ENCODE results near the gene SLCO2A1.

Gene SLCO2A1

DNA sequence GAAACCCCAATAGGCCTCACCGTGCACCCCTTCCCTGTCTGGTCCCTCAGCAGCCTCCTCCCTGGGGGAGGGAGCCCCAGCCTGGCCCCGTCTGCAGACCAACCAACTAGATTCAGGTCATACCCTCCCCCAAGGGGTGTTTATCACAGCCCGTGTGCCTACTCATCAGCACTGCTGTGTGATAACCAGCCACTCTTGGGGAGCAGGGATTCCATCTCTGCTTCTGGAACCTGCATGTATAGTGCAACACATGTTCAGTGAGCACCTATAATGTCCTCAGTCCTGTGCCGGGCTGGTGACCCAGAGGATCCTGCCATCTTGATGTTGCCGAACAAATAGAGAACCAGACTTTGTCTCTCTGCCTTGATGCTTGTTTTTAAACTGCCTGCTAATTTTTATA lies 6.6 kb upstream of the SLCO2A1 start:
- Histone ChIP-seq H3K36me3 (ENCODE audit: control insufficient read depth in 2 of 2, insufficient read depth in 2 of 2, low read length in 2 of 2) (no peaks in the 10 kb centered on the region), H3K27ac (ENCODE audit: low read depth in 2 of 2, low read length in 2 of 2) (no peak overlapping the region)

DNA sequence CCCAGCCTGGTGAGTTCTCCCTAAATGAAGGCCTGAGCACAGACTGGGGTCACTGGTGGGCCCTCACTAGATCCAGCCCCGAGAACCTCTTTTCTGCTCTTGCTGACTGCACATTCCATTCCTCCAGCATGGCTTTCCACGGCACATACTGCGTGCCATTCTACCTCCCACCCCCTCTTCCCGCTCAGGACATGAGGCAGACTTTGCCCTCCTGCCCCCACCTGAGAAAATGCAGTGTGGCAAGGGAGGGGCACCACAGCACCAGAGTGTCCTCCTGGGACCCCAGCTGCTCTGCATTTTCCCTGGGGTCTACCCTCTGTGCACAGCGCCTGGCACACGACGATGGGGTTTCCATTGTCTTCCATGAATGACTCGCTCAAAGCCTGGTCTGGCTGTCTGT lies 6.1 kb upstream of the SLCO2A1 start:
- Histone ChIP-seq H3K4me1 (ENCODE audit: control insufficient read depth in 2 of 2, insufficient read depth in 2 of 2, low read length in 2 of 2) (peaks cover 12 to 34% of the 10 kb centered on the region in 2 donors), H3K27ac (ENCODE audit: low read depth in 2 of 2, low read length in 2 of 2) (no peak overlapping the region), H3K9me3 (ENCODE audit: control insufficient read depth in 2 of 2, low read length in 2 of 2) (no peaks in the 10 kb centered on the region), H3K36me3 (ENCODE audit: control insufficient read depth in 2 of 2, insufficient read depth in 2 of 2, low read length in 2 of 2) (no peaks in the 10 kb centered on the region), H3K27me3 (ENCODE audit: control insufficient read depth in 2 of 2, insufficient read depth in 2 of 2, low read length in 2 of 2) (peaks cover 4% of the 10 kb centered on the region in 2 donors), H3K9ac (ENCODE audit: low read depth in 1 of 2, low read length in 2 of 2) (no peak overlapping the region), H3K4me3 (ENCODE audit: low read length in 2 of 2) (no peak overlapping the region)

More for the DNA sequence above, 6.6 kb upstream of the SLCO2A1 start:
- H3K9me3 ChIP-seq (ENCODE audit: control insufficient read depth in 2 of 2, low read length in 2 of 2): no peaks in the 10 kb centered on the region
- H3K27me3 ChIP-seq (ENCODE audit: control insufficient read depth in 2 of 2, insufficient read depth in 2 of 2, low read length in 2 of 2): peaks cover 2 to 3% of the 10 kb centered on the region in 2 donors
- H3K4me1 ChIP-seq (ENCODE audit: control insufficient read depth in 2 of 2, insufficient read depth in 2 of 2, low read length in 2 of 2): peaks cover 12 to 34% of the 10 kb centered on the region in 2 donors
- no peak overlapping the region for H3K4me3 ChIP-seq (ENCODE audit: low read length in 2 of 2)
- no peak overlapping the region for H3K9ac ChIP-seq (ENCODE audit: low read depth in 1 of 2, low read length in 2 of 2)

- H3K36me3 ChIP-seq (ENCODE audit: control insufficient read depth in 2 of 2, insufficient read depth in 2 of 2, low read length in 2 of 2): no peaks in the 10 kb centered on the region
- H3K9ac ChIP-seq (ENCODE audit: low read depth in 1 of 2, low read length in 2 of 2): no peak overlapping the region
- H3K27me3 ChIP-seq (ENCODE audit: control insufficient read depth in 2 of 2, insufficient read depth in 2 of 2, low read length in 2 of 2): peaks cover 6 to 10% of the 10 kb centered on the region in 2 donors
- H3K4me1 ChIP-seq (ENCODE audit: control insufficient read depth in 2 of 2, insufficient read depth in 2 of 2, low read length in 2 of 2): peaks cover 10 to 21% of the 10 kb centered on the region in 2 donors
- no peak overlapping the region for H3K27ac ChIP-seq (ENCODE audit: low read depth in 2 of 2, low read length in 2 of 2)
- H3K9me3 ChIP-seq (ENCODE audit: control insufficient read depth in 2 of 2, low read length in 2 of 2): no peaks in the 10 kb centered on the region
- H3K4me3 ChIP-seq (ENCODE audit: low read length in 2 of 2): no peak overlapping the region
Observed at GRCh38 chr3:134034005-134034785, 4.5 kb upstream of the SLCO2A1 start.

- no peak overlapping the region for H3K9ac ChIP-seq (ENCODE audit: low read depth in 1 of 2, low read length in 2 of 2)
- no peaks in the 10 kb centered on the region for H3K9me3 ChIP-seq (ENCODE audit: control insufficient read depth in 2 of 2, low read length in 2 of 2)
- peaks cover 13 to 17% of the 10 kb centered on the region in 2 donors for H3K27me3 ChIP-seq (ENCODE audit: control insufficient read depth in 2 of 2, insufficient read depth in 2 of 2, low read length in 2 of 2)
- H3K4me1 ChIP-seq (ENCODE audit: control insufficient read depth in 2 of 2, insufficient read depth in 2 of 2, low read length in 2 of 2): peaks cover 11 to 17% of the 10 kb centered on the region in 2 donors
- no peak overlapping the region for H3K27ac ChIP-seq (ENCODE audit: low read depth in 2 of 2, low read length in 2 of 2)
- H3K36me3 ChIP-seq (ENCODE audit: control insufficient read depth in 2 of 2, insufficient read depth in 2 of 2, low read length in 2 of 2): no peaks in the 10 kb centered on the region
- H3K4me3 ChIP-seq (ENCODE audit: low read length in 2 of 2): no peak overlapping the region
Observed at GRCh38 chr3:134033315-134033996, 3.7 kb upstream of the SLCO2A1 start.

GRCh38 chr3:134031348-134031915 lies 1.7 kb upstream of the SLCO2A1 start:
- H3K36me3 ChIP-seq (ENCODE audit: control insufficient read depth in 2 of 2, insufficient read depth in 2 of 2, low read length in 2 of 2): no peaks in the 10 kb centered on the region
- no peak overlapping the region for H3K9ac ChIP-seq (ENCODE audit: low read depth in 1 of 2, low read length in 2 of 2)
- no peak overlapping the region for H3K4me3 ChIP-seq (ENCODE audit: low read length in 2 of 2)
- H3K4me1 ChIP-seq (ENCODE audit: control insufficient read depth in 2 of 2, insufficient read depth in 2 of 2, low read length in 2 of 2): peaks cover 4 to 6% of the 10 kb centered on the region in 2 donors
- no peak overlapping the region for H3K27ac ChIP-seq (ENCODE audit: low read depth in 2 of 2, low read length in 2 of 2)
- H3K9me3 ChIP-seq (ENCODE audit: control insufficient read depth in 2 of 2, low read length in 2 of 2): no peaks in the 10 kb centered on the region
- H3K27me3 ChIP-seq (ENCODE audit: control insufficient read depth in 2 of 2, insufficient read depth in 2 of 2, low read length in 2 of 2): peaks cover 19 to 21% of the 10 kb centered on the region in 2 donors

GRCh38 chr3:134030379-134031347 lies 938 bp upstream of the SLCO2A1 start:
- H3K4me1 ChIP-seq (ENCODE audit: control insufficient read depth in 2 of 2, insufficient read depth in 2 of 2, low read length in 2 of 2): peaks cover 4 to 6% of the 10 kb centered on the region in 2 donors
- no peaks in the 10 kb centered on the region for H3K36me3 ChIP-seq (ENCODE audit: control insufficient read depth in 2 of 2, insufficient read depth in 2 of 2, low read length in 2 of 2)
- peak overlapping the region; percentile 5 to 13 for H3K4me3 ChIP-seq (ENCODE audit: low read length in 2 of 2)
- H3K9ac ChIP-seq (ENCODE audit: low read depth in 1 of 2, low read length in 2 of 2): no peak overlapping the region
- H3K9me3 ChIP-seq (ENCODE audit: control insufficient read depth in 2 of 2, low read length in 2 of 2): no peaks in the 10 kb centered on the region
- peaks cover 19 to 21% of the 10 kb centered on the region in 2 donors for H3K27me3 ChIP-seq (ENCODE audit: control insufficient read depth in 2 of 2, insufficient read depth in 2 of 2, low read length in 2 of 2)
- H3K27ac ChIP-seq (ENCODE audit: low read depth in 2 of 2, low read length in 2 of 2): no peak overlapping the region

DNA sequence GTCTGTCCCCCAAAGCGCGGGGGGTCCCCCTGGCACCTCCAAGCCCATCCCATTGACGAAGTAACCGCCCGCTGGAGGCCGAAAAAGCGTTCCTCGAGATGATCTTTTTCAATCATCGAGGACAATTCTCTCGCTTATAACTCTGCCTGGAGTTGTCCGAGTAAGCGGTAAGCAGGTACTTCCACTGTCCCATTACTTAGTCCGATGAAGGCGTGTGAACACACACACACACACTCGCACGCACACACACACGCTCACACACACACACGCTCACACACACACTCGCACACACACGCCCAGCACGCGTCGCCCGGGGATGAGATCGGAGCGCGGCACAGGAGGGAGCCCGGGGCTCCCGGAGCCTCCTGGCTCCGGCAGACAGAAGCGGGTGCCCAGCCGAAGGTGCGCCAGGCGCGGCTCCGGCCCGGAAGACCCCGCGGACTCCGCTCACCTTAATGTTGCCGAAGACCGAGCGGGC lies 430 bp downstream of the SLCO2A1 start:
- H3K4me3 ChIP-seq (ENCODE audit: low read length in 2 of 2): peak overlapping the region; percentile 52 to 67
- H3K9ac ChIP-seq (ENCODE audit: low read depth in 1 of 2, low read length in 2 of 2): peak overlapping the region in 1 of 2 donors; percentile 58
- H3K36me3 ChIP-seq (ENCODE audit: control insufficient read depth in 2 of 2, insufficient read depth in 2 of 2, low read length in 2 of 2): no peaks in the 10 kb centered on the region
- H3K9me3 ChIP-seq (ENCODE audit: control insufficient read depth in 2 of 2, low read length in 2 of 2): no peaks in the 10 kb centered on the region
- H3K4me1 ChIP-seq (ENCODE audit: control insufficient read depth in 2 of 2, insufficient read depth in 2 of 2, low read length in 2 of 2): peaks cover 4 to 6% of the 10 kb centered on the region in 2 donors
- H3K27ac ChIP-seq (ENCODE audit: low read depth in 2 of 2, low read length in 2 of 2): peak overlapping the region; percentile 17 to 41
- H3K27me3 ChIP-seq (ENCODE audit: control insufficient read depth in 2 of 2, insufficient read depth in 2 of 2, low read length in 2 of 2): peaks cover 19 to 21% of the 10 kb centered on the region in 2 donors

- H3K4me3 ChIP-seq (ENCODE audit: low read length in 2 of 2): peak overlapping the region; percentile 52 to 67
- H3K27ac ChIP-seq (ENCODE audit: low read depth in 2 of 2, low read length in 2 of 2): peak overlapping the region in 1 of 2 donors; percentile 17
Observed at GRCh38 chr3:134028486-134029255, 1.1 kb downstream of the SLCO2A1 start.

DNA sequence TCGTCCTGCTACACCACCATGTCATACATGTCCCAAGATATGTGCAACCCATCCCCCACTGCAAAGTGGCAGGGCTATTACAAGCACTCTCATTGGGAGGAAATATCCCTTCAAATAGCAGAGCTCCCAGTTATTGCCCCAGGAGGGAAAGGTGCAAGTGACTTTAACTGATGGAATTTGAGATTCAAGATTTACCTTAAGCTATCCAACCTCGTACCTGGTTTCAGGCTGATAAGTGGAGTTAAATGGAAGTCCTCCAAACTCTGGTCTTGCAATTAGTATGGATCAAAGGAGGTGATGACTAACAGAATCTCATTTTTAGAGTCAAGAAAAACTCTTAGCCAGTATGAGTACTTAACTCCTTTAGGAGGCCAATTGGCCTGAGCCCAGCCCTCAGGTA lies 2.1 kb downstream of the SLCO2A1 start:
- Histone ChIP-seq H3K27ac (ENCODE audit: low read depth in 2 of 2, low read length in 2 of 2) (no peak overlapping the region), H3K27me3 (ENCODE audit: control insufficient read depth in 2 of 2, insufficient read depth in 2 of 2, low read length in 2 of 2) (peaks cover 19 to 21% of the 10 kb centered on the region in 2 donors), H3K9me3 (ENCODE audit: control insufficient read depth in 2 of 2, low read length in 2 of 2) (no peaks in the 10 kb centered on the region), H3K4me1 (ENCODE audit: control insufficient read depth in 2 of 2, insufficient read depth in 2 of 2, low read length in 2 of 2) (peaks cover 4 to 6% of the 10 kb centered on the region in 2 donors), H3K9ac (ENCODE audit: low read depth in 1 of 2, low read length in 2 of 2) (peak overlapping the region in 1 of 2 donors; percentile 10), H3K36me3 (ENCODE audit: control insufficient read depth in 2 of 2, insufficient read depth in 2 of 2, low read length in 2 of 2) (no peaks in the 10 kb centered on the region), H3K4me3 (ENCODE audit: low read length in 2 of 2) (peak overlapping the region; percentile 10)

More at GRCh38 chr3:134028486-134029255, 1.1 kb downstream of the SLCO2A1 start:
- Histone ChIP-seq H3K4me1 (ENCODE audit: control insufficient read depth in 2 of 2, insufficient read depth in 2 of 2, low read length in 2 of 2) (peaks cover 4 to 6% of the 10 kb centered on the region in 2 donors), H3K9ac (ENCODE audit: low read depth in 1 of 2, low read length in 2 of 2) (peak overlapping the region in 1 of 2 donors; percentile 58), H3K9me3 (ENCODE audit: control insufficient read depth in 2 of 2, low read length in 2 of 2) (no peaks in the 10 kb centered on the region), H3K27me3 (ENCODE audit: control insufficient read depth in 2 of 2, insufficient read depth in 2 of 2, low read length in 2 of 2) (peaks cover 19 to 21% of the 10 kb centered on the region in 2 donors), H3K36me3 (ENCODE audit: control insufficient read depth in 2 of 2, insufficient read depth in 2 of 2, low read length in 2 of 2) (no peaks in the 10 kb centered on the region)

Measured in mucosa of rectum (tissue), 2 donors.